GM21576 (cell line): ENCODE data around the gene WDFY4.

ENCODE experiments used
- ATAC-seq: cut with Tn5 transposase; IDR thresholded peaks from one replicate; pipeline ENCODE4 v1.9.1; 2021; ENCODE audit warnings: mild to moderate bottlenecking, moderate library complexity; ENCODE audit not compliant: unreplicated experiment

WDFY4 gene

GRCh38 chr10:48683868-48684267, 805 bp upstream of the WDFY4 start:
- no peak for ATAC-seq

GRCh38 chr10:48684463-48684791, 246 bp upstream of the WDFY4 start:
- no peak for ATAC-seq

- ATAC-seq = no peak
Measured at GRCh38 chr10:48685731-48686130, 1.1 kb downstream of the WDFY4 start.

- ATAC-seq = no peak
Measured at GRCh38 chr10:48690791-48691660, 6.4 kb downstream of the WDFY4 start.

- ATAC-seq = no peak
Measured at GRCh38 chr10:48691812-48692528, 7.3 kb downstream of the WDFY4 start.

GRCh38 chr10:48692748-48693147, 8.1 kb downstream of the WDFY4 start:
- ATAC-seq = no peak

GRCh38 chr10:48693206-48693605, 8.5 kb downstream of the WDFY4 start:
- ATAC-seq = no peak

- ATAC-seq = no peak
Measured at GRCh38 chr10:48694371-48695030, 9.8 kb downstream of the WDFY4 start.

- no peak for ATAC-seq
Measured at GRCh38 chr10:48695636-48696534, 11.2 kb downstream of the WDFY4 start.

- ATAC-seq = no peak
Measured at GRCh38 chr10:48696535-48696873, 11.8 kb downstream of the WDFY4 start.

- ATAC-seq = no peak
Measured at GRCh38 chr10:48697091-48697490, 12.4 kb downstream of the WDFY4 start.

- ATAC-seq = no peak
Measured at GRCh38 chr10:48697821-48698764, 13.4 kb downstream of the WDFY4 start.

- no peak for ATAC-seq
Measured at GRCh38 chr10:48699011-48699627, 14.4 kb downstream of the WDFY4 start.

GRCh38 chr10:48700071-48700470, 15.4 kb downstream of the WDFY4 start:
- no peak for ATAC-seq

- ATAC-seq = no peak
Measured at GRCh38 chr10:48700493-48700892, 15.8 kb downstream of the WDFY4 start.

- ATAC-seq = no peak
Measured at GRCh38 chr10:48701139-48701901, 16.6 kb downstream of the WDFY4 start.

GRCh38 chr10:48701941-48702340, 17.3 kb downstream of the WDFY4 start:
- ATAC-seq = no peak

GRCh38 chr10:48703531-48704122, 19.0 kb downstream of the WDFY4 start:
- no peak for ATAC-seq
